ENCODE measurements around the gene M1AP. TPM values are rescaled to one million over a fixed set of nuclear protein-coding genes. Genes with fewer than 3 reads are reported as not detected.
A peak's percentile ranks its signal among the peaks of the same experiment; 100 is the strongest.

Gene M1AP
- total and polyA plus RNA-seq, 9 of the 15 experiments (the other 6 are each of a cell fraction or from before 2014, with no cell fraction given), result 0.06 to 0.33 (median 0.11) TPM; not detected in 4

DNA sequence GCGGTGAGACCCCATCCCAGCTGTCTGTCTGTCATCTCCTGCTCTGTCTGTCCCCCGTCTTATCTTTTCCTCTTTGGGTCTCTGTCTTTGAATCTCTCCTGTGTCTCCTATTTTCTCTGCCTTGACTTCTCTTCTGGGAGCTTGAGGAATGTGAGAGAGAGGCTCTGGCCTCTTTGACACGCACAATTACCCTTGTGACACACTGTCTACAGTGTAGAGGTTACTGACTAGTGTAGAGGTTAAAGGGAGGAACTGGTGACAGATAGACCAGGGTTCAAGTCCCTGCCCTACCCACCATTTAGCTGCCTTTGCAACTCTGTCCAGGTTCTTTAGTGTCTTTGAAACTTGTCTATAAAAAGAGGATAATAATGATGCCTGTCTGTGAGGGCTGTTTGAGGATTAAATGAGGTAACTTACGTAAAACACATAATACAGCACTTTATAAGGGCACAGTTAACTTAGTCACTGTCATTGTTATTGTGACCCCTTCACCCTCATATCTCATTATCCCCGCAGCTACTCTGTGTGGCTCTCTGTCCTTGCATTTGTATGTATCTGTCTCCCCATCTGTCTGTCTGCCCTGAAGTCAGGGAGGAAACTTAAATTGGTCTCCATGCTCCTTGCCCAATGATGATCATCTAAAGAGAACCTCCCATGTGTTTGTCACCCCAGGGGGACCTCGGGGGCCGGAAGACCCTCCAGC, 25.8 kb upstream of the M1AP start (continued):
- TF ChIP-seq, protein P1, sequence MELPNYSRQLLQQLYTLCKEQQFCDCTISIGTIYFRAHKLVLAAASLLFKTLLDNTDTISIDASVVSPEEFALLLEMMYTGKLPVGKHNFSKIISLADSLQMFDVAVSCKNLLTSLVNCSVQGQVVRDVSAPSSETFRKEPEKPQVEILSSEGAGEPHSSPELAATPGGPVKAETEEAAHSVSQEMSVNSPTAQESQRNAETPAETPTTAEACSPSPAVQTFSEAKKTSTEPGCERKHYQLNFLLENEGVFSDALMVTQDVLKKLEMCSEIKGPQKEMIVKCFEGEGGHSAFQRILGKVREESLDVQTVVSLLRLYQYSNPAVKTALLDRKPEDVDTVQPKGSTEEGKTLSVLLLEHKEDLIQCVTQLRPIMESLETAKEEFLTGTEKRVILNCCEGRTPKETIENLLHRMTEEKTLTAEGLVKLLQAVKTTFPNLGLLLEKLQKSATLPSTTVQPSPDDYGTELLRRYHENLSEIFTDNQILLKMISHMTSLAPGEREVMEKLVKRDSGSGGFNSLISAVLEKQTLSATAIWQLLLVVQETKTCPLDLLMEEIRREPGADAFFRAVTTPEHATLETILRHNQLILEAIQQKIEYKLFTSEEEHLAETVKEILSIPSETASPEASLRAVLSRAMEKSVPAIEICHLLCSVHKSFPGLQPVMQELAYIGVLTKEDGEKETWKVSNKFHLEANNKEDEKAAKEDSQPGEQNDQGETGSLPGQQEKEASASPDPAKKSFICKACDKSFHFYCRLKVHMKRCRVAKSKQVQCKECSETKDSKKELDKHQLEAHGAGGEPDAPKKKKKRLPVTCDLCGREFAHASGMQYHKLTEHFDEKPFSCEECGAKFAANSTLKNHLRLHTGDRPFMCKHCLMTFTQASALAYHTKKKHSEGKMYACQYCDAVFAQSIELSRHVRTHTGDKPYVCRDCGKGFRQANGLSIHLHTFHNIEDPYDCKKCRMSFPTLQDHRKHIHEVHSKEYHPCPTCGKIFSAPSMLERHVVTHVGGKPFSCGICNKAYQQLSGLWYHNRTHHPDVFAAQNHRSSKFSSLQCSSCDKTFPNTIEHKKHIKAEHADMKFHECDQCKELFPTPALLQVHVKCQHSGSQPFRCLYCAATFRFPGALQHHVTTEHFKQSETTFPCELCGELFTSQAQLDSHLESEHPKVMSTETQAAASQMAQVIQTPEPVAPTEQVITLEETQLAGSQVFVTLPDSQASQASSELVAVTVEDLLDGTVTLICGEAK (IDR thresholded peaks at IDR 0.05), result no peak
- TF ChIP-seq, protein P1 (CRISPR knock-in tag; IDR thresholded peaks at IDR 0.05), result no peak
- TF ChIP-seq SMARCA5 (IDR thresholded peaks at IDR 0.05), result no peak
- TF ChIP-seq, protein P2, sequence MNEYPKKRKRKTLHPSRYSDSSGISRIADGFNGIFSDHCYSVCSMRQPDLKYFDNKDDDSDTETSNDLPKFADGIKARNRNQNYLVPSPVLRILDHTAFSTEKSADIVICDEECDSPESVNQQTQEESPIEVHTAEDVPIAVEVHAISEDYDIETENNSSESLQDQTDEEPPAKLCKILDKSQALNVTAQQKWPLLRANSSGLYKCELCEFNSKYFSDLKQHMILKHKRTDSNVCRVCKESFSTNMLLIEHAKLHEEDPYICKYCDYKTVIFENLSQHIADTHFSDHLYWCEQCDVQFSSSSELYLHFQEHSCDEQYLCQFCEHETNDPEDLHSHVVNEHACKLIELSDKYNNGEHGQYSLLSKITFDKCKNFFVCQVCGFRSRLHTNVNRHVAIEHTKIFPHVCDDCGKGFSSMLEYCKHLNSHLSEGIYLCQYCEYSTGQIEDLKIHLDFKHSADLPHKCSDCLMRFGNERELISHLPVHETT (CRISPR knock-in tag; conservative IDR thresholded peaks at IDR 0.05 in 1 of 2, IDR thresholded peaks at IDR 0.05 in 1 of 2), result 0 out of 4 replicates have a peak, but pooled peaks of 1 of the 2 experiments have one; percentile 36
- TF ChIP-seq ARID1B (IDR thresholded peaks at IDR 0.05), result 0 out of 2 replicates have a peak, but pooled peaks have one; percentile 15
- TF ChIP-seq, protein P3, sequence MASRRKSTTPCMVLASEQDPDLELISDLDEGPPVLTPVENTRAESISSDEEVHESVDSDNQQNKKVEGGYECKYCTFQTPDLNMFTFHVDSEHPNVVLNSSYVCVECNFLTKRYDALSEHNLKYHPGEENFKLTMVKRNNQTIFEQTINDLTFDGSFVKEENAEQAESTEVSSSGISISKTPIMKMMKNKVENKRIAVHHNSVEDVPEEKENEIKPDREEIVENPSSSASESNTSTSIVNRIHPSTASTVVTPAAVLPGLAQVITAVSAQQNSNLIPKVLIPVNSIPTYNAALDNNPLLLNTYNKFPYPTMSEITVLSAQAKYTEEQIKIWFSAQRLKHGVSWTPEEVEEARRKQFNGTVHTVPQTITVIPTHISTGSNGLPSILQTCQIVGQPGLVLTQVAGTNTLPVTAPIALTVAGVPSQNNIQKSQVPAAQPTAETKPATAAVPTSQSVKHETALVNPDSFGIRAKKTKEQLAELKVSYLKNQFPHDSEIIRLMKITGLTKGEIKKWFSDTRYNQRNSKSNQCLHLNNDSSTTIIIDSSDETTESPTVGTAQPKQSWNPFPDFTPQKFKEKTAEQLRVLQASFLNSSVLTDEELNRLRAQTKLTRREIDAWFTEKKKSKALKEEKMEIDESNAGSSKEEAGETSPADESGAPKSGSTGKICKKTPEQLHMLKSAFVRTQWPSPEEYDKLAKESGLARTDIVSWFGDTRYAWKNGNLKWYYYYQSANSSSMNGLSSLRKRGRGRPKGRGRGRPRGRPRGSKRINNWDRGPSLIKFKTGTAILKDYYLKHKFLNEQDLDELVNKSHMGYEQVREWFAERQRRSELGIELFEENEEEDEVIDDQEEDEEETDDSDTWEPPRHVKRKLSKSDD (conservative IDR thresholded peaks at IDR 0.05; ENCODE audit: low read length), result no peak
- TF ChIP-seq, protein P4, sequence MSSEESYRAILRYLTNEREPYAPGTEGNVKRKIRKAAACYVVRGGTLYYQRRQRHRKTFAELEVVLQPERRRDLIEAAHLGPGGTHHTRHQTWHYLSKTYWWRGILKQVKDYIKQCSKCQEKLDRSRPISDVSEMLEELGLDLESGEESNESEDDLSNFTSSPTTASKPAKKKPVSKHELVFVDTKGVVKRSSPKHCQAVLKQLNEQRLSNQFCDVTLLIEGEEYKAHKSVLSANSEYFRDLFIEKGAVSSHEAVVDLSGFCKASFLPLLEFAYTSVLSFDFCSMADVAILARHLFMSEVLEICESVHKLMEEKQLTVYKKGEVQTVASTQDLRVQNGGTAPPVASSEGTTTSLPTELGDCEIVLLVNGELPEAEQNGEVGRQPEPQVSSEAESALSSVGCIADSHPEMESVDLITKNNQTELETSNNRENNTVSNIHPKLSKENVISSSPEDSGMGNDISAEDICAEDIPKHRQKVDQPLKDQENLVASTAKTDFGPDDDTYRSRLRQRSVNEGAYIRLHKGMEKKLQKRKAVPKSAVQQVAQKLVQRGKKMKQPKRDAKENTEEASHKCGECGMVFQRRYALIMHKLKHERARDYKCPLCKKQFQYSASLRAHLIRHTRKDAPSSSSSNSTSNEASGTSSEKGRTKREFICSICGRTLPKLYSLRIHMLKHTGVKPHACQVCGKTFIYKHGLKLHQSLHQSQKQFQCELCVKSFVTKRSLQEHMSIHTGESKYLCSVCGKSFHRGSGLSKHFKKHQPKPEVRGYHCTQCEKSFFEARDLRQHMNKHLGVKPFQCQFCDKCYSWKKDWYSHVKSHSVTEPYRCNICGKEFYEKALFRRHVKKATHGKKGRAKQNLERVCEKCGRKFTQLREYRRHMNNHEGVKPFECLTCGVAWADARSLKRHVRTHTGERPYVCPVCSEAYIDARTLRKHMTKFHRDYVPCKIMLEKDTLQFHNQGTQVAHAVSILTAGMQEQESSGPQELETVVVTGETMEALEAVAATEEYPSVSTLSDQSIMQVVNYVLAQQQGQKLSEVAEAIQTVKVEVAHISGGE (CRISPR knock-in tag; IDR thresholded peaks at IDR 0.05), result peak in 1 of 3 experiments; percentile 49; a peak in 1 of 6 replicates
- TF ChIP-seq ASH1L (IDR thresholded peaks at IDR 0.05; ENCODE audit: borderline replicate concordance, low read depth, partially characterized antibody), result no peak
